ENCODE results near the gene TM4SF5.

- no peak for TF ChIP-seq MAX (IDR thresholded peaks at IDR 0.05)
- TF ChIP-seq TCF7L2 (IDR thresholded peaks at IDR 0.05; ENCODE audit: borderline replicate concordance, extremely low read depth, insufficient read depth, insufficient read length) = no peak
- TF ChIP-seq CEBPB (IDR thresholded peaks at IDR 0.05; ENCODE audit: low read depth) = no peak
- no peak for TF ChIP-seq CTCF (IDR thresholded peaks at IDR 0.05 in 2 of 3, conservative IDR thresholded peaks at IDR 0.05 in 1 of 3; ENCODE audit: borderline replicate concordance in 1 of 3, insufficient read depth in 1 of 3, low read depth in 2 of 3, low read length in 2 of 3)
Observed at GRCh38 chr17:4742133-4742532, 29.6 kb upstream of the TM4SF5 start.
